Ecto neural progenitor cell (in vitro differentiated cells): ENCODE measurements around the gene KBTBD4.
A peak's percentile ranks its signal among the peaks of the same experiment; 100 is the strongest.
"Not testable (repeated sequence)": the region's sequence is repeated elsewhere in the genome, so short reads cannot be mapped to it uniquely, and the experiment has no call there.

ENCODE experiments used
- DNase-seq: peaks from one replicate; pipeline ENCODE4 v3.0.0-alpha.2; 2018; ENCODE audit warnings: low spot score

KBTBD4 gene

DNA sequence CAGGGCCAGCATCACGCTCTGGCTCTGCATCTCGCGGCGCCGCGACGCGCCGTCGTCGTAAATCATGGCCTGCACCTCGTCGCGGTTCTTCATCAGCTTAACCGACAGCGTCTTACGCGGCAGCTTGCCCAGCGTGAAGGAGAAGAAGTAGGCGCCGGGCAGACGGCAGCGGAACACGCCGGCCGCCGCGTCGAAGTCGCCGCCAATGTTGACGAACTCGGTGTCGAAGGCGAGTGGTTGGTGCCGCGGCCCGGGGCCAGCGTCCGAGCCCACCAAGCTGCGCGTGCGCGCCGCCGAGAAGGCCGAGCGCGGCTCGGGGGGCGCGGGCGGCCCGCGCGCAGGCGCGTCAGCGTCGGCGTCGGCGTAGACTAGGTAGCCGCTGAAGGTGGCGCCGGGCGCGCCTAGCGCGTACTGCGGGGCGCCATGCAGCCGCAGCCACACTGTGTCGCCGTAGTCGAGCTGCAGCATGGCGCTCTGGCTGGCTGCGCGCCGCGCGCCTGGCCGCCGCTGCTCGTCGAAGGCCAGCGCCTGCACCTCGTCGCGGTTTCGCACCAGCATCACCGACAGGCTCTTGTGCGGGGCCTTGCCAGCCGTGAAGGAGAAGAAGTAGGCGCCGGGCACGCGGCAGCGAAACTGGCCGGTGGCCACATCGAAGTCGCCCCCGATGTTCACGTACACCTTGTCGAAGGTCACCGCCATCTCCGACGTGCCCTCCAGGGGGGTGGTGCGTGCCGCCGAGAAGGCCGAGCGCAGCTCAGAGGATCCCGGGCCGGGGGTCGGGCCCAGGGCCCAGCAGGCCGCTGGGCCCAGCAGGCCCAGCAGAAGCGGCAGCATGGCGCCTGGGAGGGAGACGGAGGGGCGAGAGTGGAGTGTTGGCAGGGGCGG, 11.4 kb upstream of the KBTBD4 start:
- no peak for DNase-seq

DNA sequence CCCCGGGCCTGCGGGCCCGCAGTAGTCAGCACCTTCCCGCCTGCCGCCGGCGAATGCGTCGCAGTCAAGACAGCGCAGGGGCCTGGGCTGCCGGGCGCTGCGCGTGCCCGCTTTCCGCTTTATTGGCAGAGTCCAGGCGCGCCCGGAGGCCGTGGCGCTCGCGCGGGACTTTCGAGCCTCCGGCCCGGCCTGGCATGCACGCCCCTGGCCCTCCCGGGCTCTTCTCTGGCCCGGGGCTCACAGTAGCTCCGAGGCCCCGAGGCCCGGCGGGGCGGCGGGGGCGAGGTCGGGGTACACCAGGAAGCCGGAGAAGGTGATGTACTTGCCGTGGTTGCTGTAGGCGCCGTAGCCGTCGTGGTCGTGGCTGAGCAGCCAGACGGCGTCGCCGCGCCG, 10.8 kb upstream of the KBTBD4 start:
- no peak for DNase-seq

DNA sequence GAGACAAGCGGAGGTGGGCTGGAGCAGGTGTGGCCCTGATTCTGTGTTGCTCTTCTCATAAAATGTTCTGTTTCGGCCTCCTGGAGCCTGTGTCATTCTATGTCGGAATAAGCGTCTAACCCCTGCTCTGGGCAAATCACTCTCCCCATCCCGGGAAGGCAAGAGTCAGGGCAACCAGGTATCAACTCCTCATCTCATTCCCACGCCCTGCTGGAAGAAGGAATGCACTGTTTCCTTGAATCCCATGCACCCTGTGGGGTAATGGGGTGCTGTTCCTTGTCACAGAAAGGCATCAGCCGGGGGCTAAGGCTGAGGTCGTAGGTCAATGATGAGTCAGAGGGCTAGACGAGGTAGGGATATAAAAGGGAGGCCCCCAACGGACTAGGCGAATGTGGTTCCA, 10.3 kb upstream of the KBTBD4 start:
- DNase-seq: no peak

DNA sequence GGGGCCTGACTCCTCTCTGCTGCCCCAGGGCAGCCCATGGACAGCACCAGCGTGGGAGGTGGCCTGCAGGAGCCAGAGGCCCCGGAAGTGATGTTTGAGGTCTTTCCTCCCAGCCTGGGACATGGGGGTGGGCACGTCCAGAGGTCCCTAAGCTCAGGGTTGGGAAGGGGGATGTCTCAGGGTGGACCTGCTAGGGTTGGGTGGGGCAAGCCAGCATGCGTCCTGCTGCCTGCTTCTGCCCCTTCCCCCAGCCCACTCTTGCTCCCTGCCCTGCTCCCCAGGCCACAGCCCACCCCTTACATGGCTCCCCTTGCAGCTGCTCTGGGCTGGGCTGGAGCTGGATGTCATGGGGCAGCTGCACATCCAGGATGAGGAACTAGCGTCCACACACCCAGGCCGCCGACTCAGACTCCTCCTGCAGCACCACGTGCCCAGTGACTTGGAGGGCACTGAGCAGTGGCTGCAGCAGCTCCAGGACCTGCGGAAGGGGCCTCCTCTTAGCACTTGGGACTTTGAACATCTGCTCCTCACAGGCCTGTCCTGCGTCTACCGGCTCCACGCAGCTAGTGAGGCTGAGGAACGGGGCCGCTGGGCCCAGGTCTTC, 9.1 kb upstream of the KBTBD4 start:
- no peak for DNase-seq

DNA sequence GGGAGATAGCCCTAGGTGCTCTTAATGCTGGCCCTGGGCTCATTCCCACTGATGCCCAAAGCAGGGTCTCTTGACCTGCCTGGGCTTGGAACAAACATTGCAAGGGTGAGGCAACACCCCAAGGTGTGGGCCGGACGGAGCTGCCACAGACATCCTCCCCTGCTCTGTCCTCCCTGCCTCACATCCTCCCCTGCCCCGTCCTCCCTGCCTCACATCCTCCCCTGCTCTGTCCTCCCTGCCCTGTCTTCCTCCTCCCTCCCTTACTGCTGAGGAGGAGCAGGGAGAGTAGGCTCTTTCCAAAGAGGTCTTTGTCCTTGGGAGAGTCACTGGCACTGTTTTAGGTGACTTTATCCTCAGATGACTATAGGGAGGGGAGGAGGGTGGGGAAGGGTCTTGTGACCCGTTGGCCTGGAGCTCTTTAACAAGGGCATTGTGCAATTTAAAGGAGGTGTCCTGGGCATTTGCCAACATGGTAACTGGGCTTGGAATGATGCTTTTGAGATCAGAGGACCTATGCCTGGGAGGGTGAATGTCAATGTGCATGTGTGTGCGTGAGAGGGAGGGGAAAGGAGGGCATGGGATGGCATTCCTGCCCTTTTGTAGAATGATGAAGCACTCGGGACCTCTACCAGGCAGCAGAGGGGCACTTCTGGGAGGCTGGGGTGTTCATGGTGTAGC, 8.4 kb upstream of the KBTBD4 start:
- no peak for DNase-seq

DNA sequence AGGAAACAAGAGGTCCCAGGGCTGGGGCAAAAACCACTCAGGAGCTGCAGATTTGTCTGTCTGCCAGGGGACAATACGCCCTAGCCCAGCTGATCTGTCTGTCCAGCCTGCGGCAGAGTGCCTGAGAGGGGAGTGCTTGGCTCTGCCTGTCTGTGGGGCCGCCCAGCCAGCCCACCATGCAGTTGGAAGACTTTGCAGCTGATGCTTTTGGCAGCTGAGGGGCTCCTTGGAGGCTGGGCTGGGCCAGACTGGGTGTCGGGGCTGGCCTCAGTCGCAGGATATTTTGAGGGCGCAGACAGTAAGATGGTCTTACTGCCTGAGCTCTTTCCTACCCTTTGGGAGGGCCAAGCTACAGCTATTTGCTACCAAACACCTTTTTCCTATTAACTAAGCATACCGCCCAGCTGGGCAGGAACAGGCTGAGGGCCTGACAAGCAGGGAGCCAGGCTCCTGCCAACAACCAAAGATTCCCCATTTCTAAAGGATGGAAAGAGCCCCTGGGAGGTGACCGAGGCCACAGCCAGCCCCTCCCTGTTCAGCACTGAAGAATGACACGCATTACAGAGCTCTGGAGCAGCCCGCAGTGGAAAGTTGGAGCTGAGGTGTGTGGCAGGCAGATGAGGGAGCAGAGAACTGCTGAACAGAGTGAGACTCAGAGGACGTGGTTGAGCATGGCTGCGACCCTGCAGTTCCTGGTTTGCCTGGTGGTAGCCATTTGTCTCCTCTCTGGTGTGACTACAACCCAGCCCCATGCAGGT, 7.5 kb upstream of the KBTBD4 start, which contains the start of gene FAM180B:
FAM180B (plus strand) TSS at position 581 of the 758 bp plus-strand sequence; CDS start at position 672, 91 bp downstream.
- no peak for DNase-seq

DNA sequence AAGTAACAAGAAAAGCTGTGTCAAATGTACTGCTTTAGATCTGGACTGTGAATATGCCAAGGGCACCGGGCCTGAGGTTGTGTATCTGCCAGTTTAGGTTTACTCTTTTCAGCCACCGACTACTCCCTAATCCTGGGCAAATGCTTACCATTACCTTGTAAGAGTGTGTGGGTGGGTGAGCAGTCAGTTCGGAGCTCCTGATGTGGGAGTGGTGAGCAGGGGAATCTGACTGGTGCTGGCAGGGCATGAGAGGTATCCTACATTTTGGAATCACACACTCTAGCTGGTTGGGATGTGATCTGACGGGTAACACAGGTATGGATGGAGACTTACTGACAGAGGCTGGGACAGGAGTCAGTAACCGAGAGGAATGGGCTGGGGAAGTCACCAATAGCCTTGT, 5.1 kb upstream of the KBTBD4 start:
- no peak for DNase-seq

DNA sequence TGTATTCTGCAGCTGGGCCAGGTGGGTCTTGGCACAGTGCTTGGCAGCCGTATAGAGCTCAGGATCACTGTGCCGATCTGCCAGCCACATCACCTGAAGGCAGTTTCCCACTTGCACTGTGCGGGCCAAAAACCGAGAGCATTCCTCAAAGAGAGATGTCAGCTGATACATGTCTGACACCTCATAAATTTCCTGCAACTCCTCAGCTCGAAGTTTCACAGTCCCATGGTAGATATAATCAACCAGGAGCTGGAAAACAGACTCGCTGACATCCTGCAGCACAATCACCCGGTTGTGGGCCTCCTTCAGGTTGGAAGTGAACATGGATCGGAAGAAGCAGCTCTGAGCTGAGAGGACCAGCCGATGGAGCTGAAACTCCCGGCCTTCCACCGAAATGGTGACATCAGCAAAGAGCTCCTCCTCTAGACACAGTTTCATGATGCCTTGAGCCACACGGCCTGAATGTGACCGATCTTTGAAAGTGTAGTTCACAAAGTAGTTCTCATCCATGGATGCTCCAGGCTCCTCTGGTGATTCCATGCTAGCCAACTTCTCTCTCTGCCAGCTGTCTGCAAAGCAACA, 1.2 kb downstream of the KBTBD4 start:
- DNase-seq: no peak

DNA sequence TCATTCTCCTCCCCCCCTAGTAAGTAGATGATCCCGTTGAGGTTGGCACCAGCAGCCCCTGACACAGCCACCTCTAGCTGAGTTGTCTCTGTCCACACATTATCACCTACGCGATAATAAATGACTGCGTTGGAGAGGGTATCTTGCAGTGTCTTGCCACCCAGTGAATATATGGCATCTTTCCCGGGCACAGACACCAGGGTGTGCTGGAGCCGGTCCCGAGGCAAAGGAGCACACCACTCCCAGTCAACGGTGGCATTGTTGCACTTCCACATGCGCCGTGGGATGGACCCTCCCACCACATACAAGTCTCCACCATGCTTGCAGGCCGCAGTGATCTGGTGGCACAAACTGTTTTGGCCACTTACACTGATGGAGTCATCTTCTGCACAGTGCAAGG, 5.4 kb downstream of the KBTBD4 start:
- no peak for DNase-seq

DNA sequence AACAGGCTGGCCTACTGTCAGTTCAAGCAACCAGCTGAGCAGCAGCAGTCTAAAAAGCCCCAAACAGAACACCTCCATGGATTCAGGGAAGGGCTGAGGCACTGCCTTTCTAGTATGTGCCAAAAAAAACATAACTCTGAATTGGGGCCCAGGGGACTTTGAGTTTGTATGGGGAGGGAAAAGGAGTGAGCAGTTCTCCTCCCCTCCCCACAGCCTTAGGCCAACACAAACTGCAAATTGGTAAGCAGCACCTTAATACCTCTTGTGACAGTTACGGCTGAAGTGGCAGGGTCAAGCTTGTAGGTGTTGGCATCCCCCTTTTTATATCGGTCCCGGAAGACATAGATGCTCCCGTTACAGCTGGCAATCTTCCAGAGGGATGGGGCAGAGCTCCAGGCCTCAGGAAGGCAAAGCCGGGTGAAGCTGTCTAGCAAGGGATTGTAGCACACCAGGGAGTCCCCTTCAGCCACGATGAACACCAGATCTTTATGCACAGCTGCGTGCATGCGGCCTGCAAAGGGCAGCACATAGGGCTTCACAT, 6.0 kb downstream of the KBTBD4 start:
- no peak for DNase-seq

DNA sequence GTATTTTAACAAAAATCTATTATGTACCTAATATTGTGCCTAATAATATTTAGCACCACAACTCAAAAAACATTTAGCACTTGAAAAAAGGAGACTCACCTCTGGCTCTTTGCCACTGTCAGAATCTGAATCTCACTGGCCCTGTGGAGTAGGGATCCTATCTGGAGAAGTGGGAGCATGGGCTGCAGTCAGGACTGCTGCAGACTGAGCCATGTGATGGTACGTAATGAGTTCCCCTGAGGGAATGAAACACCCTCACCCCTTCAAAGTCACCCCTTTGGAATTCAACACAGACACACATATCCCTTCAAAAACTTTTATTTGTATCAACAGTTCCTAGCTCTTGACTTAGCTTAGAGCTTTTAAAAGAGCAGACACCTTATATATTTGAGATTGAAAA, 6.9 kb downstream of the KBTBD4 start:
- DNase-seq: no peak

DNA sequence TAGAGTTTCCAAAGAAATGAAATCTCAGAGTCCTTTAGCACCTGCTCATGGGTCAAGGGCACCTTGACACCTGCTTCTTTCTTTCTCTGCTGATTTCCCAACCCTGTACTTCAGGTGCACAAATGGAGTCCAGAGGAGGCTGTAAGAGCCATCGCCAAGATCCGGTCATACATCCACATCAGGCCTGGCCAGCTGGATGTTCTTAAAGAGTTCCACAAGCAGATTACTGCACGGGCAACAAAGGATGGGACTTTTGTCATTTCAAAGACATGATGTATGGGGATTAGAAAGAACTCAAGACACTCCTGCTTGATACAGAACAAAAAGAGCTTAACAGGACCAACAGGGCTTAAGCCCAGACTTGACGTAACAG, 7.4 kb downstream of the KBTBD4 start:
- no peak for DNase-seq

DNA sequence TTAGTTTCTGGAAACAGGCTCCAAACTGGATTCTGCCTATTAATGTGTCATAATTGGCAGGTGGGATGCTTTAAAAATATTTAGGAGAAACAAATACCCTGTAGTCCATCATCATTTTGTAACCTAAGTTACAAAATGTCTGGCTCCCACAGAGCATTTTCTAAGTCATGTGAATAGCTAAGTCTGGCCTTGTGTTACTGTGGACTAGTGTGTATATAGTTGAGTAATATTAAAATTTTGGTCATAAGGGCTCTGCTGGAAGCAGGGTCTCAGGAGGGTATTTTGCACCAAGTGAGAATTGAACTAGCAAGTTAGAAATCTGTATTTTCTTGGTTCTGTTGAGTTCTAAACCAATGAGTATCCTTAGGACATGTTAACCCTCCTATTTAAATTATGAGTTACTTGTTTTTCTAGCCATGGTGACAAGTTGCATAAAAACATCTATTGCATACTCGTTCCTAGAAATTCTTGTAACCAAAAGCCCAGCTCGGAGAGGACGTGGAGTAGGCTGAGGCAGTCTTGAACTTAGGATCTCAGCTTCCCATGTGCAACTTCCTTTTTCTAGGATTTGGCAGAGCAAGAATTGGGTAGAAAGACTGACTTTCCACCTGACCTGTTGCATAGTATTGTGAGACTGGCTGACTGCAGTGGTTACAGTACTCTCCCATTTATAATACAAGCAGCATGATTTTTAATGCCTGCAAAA, 8.0 kb downstream of the KBTBD4 start:
- DNase-seq: no peak

DNA sequence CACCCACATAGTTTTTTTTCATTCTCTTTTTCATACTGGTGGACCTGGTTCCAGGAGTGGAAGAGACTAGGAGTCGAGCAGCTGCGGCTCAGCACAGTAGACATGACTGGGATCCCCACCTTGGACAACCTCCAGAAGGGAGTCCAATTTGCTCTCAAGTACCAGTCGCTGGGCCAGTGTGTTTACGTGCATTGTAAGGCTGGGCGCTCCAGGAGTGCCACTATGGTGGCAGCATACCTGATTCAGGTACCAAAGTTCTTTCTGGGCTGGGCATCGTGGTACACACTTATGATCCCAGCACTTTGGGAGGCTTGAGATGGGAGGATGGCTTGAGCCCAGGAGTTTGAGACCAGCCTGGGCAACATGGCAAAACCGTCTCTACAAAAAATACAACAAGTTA, 9.1 kb downstream of the KBTBD4 start:
- DNase-seq: no peak

DNA sequence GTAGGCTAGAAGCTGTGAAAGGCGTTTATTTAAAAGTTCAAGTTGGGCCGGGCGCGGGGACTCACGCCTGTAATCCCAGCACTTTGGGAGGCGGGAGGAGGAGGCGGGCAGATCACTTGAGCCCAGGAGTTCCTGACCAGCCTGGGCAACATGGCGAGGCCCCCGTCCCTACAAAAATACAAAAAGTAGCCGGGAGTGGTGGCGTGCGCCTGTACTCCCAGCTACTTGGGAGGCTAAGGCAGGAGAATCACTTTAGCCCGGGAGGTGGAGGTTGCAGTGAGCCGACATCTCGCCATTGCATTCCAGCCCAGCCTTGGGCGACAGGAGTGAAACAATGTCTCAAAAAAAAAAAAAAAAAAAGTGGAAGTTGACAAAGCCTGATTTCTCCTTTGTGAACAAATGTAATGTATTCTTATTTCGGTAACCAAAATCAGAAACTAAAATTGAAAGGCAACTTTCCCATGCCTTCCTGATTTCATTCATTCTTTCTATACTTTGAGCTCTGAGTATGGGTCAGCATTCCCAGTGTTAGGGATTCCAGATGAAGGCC, 12.5 kb downstream of the KBTBD4 start:
- DNase-seq: no peak

DNA sequence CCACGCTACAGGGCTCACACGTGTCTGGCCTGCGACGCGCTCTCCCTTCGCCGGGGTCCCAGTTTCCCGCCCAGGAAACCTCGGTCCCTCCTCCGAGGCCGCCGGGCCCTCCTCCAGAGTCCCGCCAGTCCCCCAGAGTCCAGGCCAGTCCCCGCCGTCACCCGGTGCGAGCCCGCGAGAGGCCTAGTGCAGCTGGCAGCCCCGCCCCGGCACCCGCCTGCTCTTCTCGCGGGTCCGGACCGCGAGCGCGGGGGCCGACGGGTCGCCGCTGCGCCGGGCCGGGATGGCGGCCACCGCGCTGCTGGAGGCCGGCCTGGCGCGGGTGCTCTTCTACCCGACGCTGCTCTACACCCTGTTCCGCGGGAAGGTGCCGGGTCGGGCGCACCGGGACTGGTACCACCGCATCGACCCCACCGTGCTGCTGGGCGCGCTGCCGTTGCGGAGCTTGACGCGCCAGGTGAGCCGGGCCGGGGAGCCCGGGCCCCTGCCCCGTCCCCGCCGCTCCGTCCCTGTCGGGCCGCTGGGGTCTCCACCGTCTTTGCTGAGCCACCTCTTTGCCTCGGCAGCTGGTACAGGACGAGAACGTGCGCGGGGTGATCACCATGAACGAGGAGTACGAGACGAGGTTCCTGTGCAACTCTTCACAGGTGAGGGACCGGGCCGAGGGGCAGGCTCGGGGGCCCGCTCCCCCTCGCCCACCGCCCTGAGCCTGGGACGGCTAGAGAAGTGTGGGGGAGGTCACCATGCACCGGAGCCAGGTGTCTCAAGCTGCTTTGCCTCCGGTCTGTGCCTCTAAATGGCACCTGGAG, 13.2 kb downstream of the KBTBD4 start, which contains the start of gene PTPMT1:
PTPMT1 (plus strand) TSS at position 260 of the 809 bp plus-strand sequence; CDS start at position 284, 24 bp downstream.
- DNase-seq: peak; percentile 79

DNA sequence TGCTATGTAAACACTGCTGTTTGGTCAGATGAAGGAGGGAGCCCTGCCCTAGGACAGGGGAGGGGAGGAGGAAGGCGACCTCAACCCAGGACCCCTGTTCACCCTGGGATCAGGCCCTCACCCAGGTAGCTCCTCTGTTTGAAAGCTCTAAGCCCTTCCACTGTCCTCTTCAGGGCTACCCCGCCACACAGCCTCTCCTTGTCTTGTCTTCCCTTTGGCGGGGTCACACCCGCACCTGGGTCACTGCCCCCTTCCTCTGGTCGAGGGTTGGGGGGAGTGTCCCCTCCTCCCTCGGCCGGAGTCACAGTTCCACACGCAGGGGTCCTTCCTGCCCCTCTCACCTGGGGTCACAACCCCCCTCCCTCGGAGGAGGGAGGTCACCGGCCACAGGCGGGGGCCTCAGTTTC, 13.8 kb downstream of the KBTBD4 start:
- no peak for DNase-seq

DNA sequence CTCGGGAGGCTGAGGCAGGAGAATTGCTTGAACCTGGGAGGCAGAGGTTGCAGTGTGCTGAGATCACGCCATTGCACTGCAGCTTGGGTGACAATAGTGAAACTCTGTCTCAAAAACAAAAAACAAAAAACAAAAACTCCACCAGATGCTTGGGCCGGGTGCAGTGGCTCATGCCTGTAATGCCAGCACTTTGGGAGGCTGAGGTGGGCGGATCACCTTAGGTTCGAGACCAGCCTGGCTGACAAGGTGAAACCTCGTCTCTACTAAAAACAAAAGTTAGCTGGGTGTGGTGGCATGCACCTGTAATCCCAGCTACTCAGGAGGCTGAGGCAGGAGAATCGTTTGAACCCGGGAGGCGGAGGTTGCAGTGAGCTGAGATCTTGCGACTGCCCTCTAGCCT, 14.4 kb downstream of the KBTBD4 start:
- DNase-seq: not testable (repeated sequence)

DNA sequence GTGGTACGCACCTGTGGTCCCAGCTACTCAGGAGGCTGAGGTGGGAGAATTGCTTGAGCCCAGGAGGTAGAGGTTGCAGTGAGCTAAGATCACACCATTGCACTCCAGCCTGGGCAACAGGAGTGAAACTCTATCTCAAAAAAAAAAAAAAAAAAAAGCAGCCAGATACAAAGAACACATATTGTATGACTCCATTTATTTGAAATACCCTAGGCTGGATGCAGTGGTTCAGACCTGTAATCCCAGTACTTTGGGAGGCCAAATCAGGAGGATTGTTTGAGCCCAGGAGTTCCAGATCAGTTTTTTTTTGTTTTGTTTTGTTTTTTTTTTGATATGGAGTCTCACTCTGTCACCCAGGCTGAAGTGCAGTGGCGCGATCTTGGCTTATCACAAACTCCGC, 16.4 kb downstream of the KBTBD4 start:
- DNase-seq: not testable (repeated sequence)

DNA sequence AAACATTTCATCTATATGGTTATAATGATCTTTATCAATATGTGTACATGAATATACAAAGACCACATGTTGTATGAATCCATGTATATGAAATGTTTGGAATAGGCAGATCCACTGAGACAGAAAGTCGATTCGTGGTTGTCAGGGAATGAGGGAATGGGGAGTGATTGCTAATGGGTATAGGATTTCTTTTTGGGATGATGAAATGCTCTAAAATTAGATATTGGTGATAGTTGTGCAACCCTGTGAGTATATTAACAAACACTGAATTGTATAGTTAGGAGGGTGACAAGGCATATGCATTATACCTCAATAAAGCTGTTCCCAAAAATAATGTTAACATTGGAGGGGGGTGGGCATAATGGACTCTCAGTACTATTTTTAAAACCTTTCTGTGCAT, 18.3 kb downstream of the KBTBD4 start:
- no peak for DNase-seq
